ENCODE data around the gene ZRSR2. TPM values are rescaled to one million over a fixed set of nuclear protein-coding genes. Genes with fewer than 3 reads are reported as not detected.

The ZRSR2 gene
- total RNA-seq, 2 donors from 2014 or later, result 8.6 to 9.1 TPM

DNA sequence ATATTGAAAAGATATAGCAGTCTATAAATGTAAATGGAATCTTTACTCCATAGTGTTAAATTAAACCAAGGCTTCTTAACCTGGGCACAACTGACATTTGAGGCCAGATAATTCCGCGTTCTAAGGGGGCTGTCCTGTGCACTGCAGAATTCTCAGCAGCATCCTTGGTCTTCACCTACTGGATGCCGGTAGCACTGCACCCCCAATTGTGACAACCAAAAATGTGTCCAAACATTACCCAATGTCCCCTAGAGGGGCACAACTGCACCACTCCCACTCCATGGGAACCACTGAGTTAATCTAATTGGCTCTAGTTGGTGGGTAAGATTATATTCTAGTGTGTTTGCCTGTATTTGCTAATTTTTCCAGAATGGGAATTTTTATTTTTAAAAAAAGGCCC is 47.7 kb downstream of the ZRSR2 start:
- no peak for DNase-seq
- ATAC-seq, result no peak
- intact Hi-C loops (cut with DNase I, micrococcal nuclease), result no loop called here

DNA sequence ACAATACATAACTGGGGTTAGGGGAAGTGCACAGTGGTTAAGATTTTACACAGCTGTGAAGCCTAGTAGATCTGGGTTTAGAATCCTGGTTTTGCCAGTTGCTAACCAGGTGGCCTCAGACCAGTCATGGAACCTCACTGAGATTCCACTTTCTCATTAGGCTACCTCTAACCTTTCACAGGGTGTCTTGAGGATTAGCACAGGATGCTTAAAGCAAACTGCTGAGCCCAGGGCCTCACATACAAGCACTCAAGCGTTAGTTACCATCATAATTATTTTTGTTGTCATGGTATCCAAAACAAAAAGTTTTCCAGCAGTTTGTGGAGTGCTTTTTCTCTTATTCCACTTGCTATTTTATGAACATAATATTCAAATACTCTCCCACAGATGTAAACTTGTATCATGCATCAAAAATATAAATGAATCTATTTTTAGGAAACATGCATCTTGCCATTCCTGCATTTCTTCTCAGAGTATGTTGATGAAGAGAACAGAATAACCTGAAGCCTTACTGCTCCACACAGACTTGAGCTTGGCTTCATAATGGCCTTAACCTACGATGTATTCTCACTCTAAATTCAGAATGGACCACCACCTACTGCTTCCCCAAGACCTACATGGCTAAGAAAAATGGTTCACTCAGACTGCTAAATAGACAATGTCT is 51.7 kb downstream of the ZRSR2 start:
- no peak for DNase-seq

DNA sequence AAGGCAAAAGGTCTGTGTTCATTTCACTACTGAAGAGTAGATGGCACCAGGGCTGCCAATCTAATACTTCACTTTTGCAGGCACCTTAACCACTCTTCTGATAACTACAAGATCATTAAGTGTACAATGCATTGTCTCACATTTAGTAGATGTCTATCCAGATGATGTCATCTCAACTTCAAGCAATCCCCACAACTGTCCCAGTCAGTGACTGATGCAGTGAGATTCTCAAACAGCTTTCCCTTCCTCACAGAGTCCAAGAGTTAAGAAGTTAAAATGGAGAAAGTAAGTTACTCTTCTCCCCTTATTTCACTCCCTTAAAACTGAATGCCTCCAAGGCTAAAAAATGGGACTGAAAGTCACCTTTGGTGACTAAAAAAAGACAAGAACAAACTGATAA is 53.7 kb downstream of the ZRSR2 start:
- intact Hi-C loops (cut with DNase I, micrococcal nuclease), result no loop called here
- no peak for ATAC-seq

More for the DNA sequence above, 51.7 kb downstream of the ZRSR2 start:
- intact Hi-C loops (cut with DNase I, micrococcal nuclease), result no loop called here
- no peak for ATAC-seq

DNA sequence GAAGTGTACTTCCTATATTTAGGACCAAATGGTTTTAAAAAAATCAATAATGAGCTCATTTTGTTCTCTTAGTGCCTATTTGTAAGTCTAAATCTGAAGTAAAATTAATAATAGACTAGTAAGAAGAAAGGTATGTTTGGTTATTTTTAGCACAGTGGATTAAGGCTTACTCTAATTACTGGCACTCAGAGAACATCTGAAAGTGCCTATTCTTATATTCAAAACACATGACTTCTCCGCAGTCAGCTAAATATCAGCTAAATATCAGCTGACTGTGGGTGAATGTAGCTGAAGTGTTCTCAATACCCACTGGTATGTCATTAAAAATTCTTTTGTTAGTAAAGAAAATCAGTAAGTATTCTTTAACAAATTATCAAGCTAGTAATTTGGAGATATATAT is 58.3 kb downstream of the ZRSR2 start:
- intact Hi-C loops (cut with DNase I, micrococcal nuclease), result no loop called here
- no peak for DNase-seq
- ATAC-seq, result no peak

More for the DNA sequence above, 53.7 kb downstream of the ZRSR2 start:
- DNase-seq, result no peak

DNA sequence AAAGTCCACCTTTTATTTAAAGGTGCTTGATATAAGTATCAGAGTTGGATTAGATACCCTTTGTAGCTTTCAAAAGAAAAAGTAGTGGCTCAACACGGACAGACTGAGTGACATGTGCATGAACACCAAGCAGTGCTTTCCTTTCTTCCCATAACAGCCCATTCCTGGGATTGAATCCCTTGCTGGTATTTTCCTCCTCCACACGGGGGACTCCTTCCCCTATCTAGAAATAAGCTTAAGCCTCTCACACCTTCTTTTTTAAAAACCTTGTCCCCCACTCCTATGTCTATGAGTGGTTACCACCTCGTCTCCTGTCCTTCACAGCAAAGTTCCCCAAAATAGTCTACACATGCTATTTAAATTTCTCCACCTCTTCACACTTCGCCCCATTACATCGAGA is 59.3 kb downstream of the ZRSR2 start:
- no peak for ATAC-seq
- no peak for DNase-seq
- intact Hi-C loops (cut with DNase I, micrococcal nuclease), result no loop called here

DNA sequence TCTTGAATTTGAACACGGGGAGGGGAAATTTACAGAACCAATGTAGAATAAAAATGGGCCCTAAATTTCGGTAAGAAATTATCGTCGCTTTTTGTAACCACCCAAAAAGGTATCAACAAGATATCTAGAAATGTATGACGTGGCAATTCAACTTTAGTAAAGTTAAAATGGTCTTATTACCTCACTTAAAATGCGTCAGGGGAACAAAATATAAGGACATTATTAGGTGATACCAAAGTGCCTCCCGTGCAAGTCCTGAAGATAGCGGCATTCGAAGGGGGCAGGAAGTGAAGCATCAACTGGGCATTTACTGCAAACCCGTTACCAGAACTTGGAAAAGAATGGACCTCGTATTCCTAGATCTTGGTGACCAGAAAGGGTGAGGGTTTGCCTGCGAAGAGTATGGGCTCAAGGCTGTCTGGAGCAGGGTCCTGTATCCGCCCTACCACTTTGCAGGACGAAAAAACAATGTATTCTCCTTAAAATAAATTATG is 63.3 kb downstream of the ZRSR2 start:
- no peak for ATAC-seq
- no peak for DNase-seq
- intact Hi-C loops (cut with DNase I, micrococcal nuclease), result no loop called here

DNA sequence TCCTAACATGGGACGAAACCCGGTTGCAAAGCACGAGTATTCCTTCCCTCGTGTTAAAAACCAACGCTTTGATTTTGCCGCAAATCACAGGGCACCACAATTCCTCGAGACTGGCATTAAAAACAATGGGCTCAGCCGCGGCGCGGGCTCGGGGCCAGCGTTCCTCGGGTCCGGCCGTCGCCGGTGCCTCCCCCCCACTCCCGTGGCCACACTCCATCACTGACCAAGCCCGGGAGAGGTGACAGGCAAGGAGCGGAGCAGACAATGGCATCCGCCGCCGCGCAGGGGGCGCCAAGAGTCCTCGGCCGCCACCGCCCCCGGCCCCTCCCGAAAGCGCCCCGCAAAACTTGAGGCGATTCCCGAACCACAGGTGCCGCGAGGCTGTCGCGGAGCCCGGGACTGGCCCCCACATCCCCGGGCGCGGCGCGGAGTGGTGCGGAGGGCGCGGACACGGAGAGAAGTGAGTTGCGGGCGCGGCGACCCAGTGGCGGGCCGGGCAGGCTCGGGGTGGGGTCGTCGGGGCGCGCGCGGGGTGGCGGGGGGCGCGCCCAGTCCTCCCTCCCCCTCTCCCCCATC is 63.9 kb downstream of the ZRSR2 start:
- DNase-seq (peak; percentile 43 to 72), ATAC-seq (peak; percentile 13)
- intact Hi-C loops (cut with DNase I, micrococcal nuclease), result no loop called here

DNA sequence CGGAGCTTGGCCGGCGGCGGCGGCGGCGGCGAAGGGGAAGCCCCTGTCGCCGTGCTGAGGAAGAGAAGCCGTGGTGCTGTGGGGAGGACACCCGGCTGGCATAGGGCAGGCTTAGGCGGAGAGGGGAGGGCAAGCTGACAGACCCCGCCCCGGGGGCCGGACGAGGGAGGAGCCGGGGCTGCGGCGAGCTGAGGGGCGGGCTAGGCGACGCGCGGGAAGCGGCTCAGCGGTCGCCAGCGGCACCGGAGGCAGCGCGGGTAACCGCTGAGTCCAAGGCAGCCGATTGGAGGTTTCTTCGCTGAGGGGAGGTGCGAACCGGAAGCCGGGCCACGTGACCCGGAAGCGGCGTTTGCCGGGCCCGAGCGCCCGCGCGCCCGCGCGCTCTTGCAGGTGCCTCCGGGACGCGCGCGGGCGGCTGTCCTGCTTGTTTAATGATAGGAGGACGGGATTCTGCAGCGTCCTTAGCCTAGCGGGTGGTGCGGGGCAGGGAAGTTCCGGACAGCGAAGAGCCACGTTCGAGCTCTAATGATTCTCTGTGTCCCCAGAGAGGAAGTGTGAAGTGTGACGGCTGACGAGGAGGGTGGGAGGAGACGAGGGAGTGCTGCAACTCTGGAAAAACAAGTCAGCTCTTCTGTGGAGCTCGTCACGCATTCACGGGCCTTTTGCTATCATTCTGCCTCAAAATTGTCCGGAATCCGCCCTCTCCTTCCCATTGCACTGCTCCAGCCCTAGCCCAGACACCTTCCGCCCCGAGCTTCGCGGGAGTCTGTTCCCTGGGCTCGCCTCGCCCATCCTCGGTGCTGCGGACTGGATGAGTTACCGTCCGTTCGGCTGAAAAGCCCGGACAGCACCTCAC is 64.7 kb downstream of the ZRSR2 start, which contains the start of gene AP1S2:
TSS of gene AP1S2 (minus strand) at position 102 of the 856 bp plus-strand sequence. CDS start 2,289 bp downstream, outside the sequence.
- intact Hi-C loops (cut with DNase I, micrococcal nuclease), result no loop called here
- DNase-seq (peak; percentile 96), ATAC-seq (peak; percentile 97)

DNA sequence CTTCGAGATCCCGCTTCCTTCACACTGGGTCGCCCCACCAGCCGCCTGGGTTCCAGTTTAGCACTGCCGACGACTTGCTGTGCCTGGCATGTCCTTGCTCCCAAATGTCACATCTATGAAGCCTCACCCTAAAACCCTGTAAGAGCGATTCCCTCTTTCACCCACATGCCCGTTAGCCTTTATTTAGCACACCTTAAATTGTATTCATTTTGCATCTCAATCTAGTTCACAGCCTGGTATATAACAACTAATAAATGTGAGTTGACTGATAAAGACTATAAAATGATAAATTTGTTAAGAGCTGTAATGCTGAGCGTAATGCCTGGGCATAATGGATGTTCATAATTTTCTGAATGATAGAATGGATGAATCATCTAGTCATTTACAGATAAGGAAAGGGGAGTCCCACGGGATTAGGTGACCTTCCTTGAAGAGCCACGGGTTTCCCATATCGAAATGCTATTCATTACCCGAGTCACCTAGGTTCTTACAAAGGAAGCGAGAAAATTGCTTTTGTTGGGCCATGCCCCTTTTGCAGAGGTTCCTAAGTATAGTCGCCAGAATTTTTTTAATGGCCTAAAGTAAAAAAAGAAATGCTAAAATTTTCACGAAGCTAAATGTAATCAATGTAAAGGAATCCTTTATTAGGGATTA is 65.4 kb downstream of the ZRSR2 start:
- intact Hi-C loops (cut with DNase I, micrococcal nuclease), result no loop called here
- no peak for ATAC-seq
- DNase-seq, result no peak

DNA sequence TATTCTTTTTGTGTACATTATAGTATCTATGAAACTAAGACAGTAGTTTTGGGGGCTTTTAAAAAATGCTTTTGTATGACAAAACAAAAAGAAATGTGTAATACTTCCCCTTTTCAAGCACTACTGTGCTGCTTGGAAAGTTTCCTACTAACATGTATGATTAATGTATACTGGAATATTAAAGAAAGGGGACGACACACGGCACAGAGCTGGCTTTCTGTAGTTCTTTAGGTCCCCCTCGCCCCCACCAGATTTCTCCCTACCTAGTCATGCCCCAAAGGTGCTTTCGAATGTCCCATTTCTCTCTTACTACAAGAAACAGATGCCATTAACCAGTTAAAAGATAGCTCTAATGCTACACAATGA is 65.9 kb downstream of the ZRSR2 start:
- no peak for ATAC-seq
- intact Hi-C loops (cut with DNase I, micrococcal nuclease), result no loop called here
- no peak for DNase-seq

DNA sequence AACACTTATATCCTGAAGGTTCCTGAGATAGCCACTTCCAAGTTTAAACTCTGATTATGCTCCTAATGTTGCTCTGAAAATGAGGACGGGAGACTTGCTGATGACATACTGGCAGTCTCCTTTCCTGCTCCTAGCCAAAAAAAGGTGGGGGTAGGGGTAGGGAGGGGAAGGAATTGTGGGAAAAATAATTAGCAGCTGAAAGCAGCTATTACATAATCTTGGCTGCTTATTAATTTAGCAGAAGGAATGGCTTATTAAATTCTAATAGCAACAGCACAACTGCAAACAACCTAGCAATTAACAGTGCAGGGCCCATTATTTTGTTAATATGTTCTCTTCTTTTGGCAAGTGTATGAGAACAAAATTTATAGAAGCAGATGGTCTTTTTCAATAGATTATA is 66.4 kb downstream of the ZRSR2 start:
- DNase-seq, result no peak
- no peak for ATAC-seq
- intact Hi-C loops (cut with DNase I, micrococcal nuclease), result no loop called here

DNA sequence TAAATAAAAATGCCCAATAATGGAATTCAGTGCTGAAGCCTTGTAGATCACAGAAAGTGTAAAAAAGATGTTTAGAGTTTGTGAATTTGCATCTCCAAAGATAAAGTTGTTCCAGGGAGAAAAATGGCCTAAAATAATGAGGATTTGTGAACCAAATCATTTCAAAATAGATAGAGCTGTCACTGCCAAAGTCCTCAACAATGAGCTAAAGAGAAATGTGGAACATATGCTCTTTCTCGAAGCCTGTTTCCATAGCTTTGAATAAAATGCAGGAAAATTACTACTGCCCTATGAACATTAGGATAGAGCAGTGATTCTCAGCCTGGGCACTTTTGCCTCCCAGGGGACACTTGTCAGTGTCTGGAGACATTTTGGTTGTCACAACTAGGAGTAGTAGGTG is 67.8 kb downstream of the ZRSR2 start:
- no peak for DNase-seq
- intact Hi-C loops (cut with DNase I, micrococcal nuclease), result no loop called here
- no peak for ATAC-seq

DNA sequence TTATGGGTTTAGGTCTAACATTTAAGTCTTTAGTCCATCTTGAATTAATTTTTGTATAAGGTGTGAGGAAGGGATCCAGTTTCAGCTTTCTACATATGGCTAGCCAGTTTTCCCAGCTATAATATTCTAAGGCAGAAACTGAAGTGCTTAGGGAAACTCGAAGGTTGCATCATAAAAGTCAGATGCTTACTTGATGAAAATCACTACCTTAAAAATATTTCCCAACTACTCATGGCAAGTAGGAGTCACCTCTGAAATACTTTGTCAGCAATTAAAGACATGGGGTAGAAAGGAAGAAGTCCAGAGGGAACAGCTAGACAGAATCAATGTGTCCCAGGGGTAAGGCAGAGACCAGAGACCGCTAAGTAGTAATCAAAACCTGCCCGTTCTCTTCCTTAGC is 70.6 kb downstream of the ZRSR2 start:
- no peak for DNase-seq
- intact Hi-C loops (cut with DNase I, micrococcal nuclease), result no loop called here
- no peak for ATAC-seq

DNA sequence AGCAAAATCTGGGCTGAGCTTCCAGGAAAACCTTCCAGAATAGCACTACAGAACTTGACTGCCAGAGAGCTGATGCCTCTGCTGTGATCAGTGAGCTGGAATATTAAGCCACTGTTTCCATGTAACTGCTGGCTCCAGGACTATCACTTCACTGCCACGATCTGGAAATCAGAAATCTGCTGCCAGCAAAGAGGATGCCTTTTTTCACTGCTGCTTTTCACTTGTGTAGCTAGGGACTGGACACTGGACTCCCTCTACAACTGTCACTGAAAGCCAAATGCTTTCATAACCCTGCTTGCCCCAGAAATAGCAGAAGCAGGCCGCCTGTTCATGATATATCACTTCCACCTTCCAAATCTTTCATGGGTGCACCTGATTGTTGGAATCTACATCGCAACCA is 73.7 kb downstream of the ZRSR2 start:
- intact Hi-C loops (cut with DNase I, micrococcal nuclease), result no loop called here
- ATAC-seq, result no peak

DNA sequence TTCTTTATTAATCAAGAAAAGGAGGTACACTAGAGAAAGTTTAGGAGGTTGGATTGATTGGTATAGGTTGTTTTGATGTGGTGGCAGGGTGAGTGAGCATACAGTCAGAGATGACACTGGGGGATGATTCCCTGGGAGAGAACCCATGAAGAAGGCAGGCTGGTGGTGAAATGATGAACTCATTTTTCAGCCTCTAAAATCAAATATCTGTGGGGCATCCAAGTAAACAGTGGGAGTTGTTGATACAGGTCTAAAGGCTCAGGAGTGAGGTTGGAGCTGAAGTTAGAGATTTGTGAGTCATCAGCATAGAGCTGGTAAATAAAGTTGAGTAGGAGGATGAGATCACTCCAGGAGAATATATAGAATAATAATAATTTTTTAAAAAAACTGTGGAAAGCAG is 74.3 kb downstream of the ZRSR2 start:
- DNase-seq, result no peak
- no peak for ATAC-seq
- intact Hi-C loops (cut with DNase I, micrococcal nuclease), result no loop called here

More for the DNA sequence above, 73.7 kb downstream of the ZRSR2 start:
- DNase-seq, result no peak

DNA sequence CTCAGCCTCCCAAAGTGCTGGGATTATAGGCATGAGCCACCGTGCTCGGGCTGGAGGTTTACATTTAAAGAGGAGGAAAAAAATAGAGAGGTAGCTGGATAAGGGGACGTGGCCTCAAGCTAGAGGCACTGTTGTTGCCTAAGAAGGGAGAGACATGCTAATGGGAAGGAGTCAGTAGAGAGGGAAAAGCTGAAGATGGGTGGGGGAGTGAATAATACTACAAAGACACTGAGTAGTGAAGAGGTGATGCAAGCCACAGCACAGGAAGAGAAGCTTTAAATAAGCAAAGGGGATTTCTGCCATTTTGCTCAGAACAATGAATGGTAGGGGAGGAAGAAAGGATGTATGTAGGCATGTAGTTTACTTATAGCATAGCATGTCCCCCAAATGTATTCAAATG is 75.9 kb downstream of the ZRSR2 start:
- intact Hi-C loops (cut with DNase I, micrococcal nuclease), result no loop called here
- no peak for DNase-seq
- ATAC-seq, result no peak

DNA sequence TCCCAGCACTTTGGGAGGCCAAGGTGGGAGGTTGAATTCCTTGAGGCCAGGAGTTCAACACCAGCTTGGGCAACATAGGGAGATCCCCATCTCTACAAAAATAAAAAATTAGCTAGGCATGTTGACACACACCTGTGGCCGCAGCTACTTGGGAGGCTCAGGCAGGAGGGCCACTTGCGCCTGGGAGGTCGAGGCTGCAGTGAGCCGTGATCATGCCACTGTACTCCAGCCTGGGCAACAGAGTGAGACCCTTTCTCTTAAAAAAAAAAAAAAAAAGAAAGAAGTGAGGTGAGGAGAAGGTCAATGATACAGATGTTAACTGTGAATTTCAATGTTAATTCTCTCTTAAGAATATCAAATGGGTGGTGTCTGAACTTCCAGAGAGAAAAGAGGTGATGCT is 79.4 kb downstream of the ZRSR2 start:
- ATAC-seq (no peak), DNase-seq (no peak)
- intact Hi-C loops (cut with DNase I, micrococcal nuclease), result no loop called here

DNA sequence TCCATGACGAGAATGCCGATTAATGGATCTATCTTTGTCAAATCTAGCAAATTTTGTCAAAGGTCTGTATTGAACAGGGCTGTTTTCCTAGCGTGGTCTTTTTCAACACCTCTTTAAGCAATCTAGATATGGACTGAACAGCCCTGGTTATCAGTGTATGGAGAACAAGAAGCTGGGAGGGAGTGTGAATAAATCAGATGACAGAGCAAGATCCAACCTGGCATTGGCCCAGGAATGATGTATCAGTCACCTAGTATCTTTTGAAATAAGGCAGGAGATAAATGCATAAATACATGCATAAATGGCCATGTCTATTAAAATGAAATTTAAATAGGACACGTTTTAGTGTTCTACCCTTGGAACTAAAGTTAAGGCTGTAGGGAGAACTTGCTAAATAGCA is 80.0 kb downstream of the ZRSR2 start:
- no peak for DNase-seq
- no peak for ATAC-seq
- intact Hi-C loops (cut with DNase I, micrococcal nuclease), result no loop called here
